ENCODE results near the gene FIBCD1.

The FIBCD1 gene

GRCh38 chr9:130856474-130856873 lies 82.6 kb downstream of the FIBCD1 start:
- no peak for TF ChIP-seq CTCF (IDR thresholded peaks at IDR 0.05; ENCODE audit: borderline replicate concordance, insufficient read depth, low read depth, low read length)
- no peak overlapping the region for H3K4me3 ChIP-seq (ENCODE audit: low read depth, low read length)

- TF ChIP-seq CTCF (IDR thresholded peaks at IDR 0.05; ENCODE audit: borderline replicate concordance, insufficient read depth, low read depth, low read length) = 0 out of 2 replicates have a peak, but pooled peaks have one; percentile 2
- no peak overlapping the region for H3K4me3 ChIP-seq (ENCODE audit: low read depth, low read length)
Measured at GRCh38 chr9:130854835-130855234, 84.2 kb downstream of the FIBCD1 start.

- H3K4me3 ChIP-seq (ENCODE audit: low read depth, low read length) = no peak overlapping the region
- no peak for TF ChIP-seq CTCF (IDR thresholded peaks at IDR 0.05; ENCODE audit: borderline replicate concordance, insufficient read depth, low read depth, low read length)
Measured at GRCh38 chr9:130854092-130854491, 85.0 kb downstream of the FIBCD1 start.

GRCh38 chr9:130852801-130853200 lies 86.2 kb downstream of the FIBCD1 start:
- H3K4me3 ChIP-seq (ENCODE audit: low read depth, low read length) = no peak overlapping the region
- TF ChIP-seq CTCF (IDR thresholded peaks at IDR 0.05; ENCODE audit: borderline replicate concordance, insufficient read depth, low read depth, low read length) = no peak
